Gastrocnemius medialis (tissue), 4 donors: Measurements from ENCODE around the gene PTPRM. TPM values are rescaled to one million over a fixed set of nuclear protein-coding genes. Genes with fewer than 3 reads are reported as not detected.

ENCODE experiments used
- ATAC-seq, 2 donors: fragments of 150-250 bp; one replicate each; pipeline ENCODE4 v1.9.1; 2016
- DNase-seq, 2 donors: peaks; one replicate each; pipeline ENCODE4 v3.0.0-alpha.2; 2019
- H3K27ac ChIP-seq, 4 donors: fragments of 200-600 bp; sonication (generic); 1 replicate in 1 of 4; 2 replicates in 3 of 4; pipeline ENCODE4 v1.5.1; 2016 to 2018; ENCODE audit warnings: mild to moderate bottlenecking in 2 of 4, moderate library complexity in 1 of 4
- H3K27me3 ChIP-seq, 3 donors: fragments of 200-600 bp; sonication (generic) in 2 of 3; 1 replicate in 1 of 3; 2 replicates in 2 of 3; pipeline versions ENCODE4 v1.5.1 to v1.6.0; 2016 to 2019; ENCODE audit warnings: mild to moderate bottlenecking in 1 of 3, moderate library complexity in 1 of 3
- H3K36me3 ChIP-seq, 2 donors: fragments of 200-600 bp; sonication (generic) in 1 of 2; one replicate each; pipeline ENCODE4 v1.5.1; 2017 to 2018
- H3K4me1 ChIP-seq, 2 donors: fragments of 200-600 bp; sonication (generic) in 1 of 2; one replicate each; pipeline ENCODE4 v1.5.1; 2016 to 2017; ENCODE audit warnings: mild to moderate bottlenecking in 2 of 2
- H3K4me3 ChIP-seq, 4 donors: fragments of 200-600 bp; sonication (generic) in 3 of 4; 1 replicate in 1 of 4; 2 replicates in 3 of 4; pipeline ENCODE4 v1.5.1; 2016 to 2019; ENCODE audit warnings: mild to moderate bottlenecking in 2 of 4
- H3K9me3 ChIP-seq, 3 donors: fragments of 200-600 bp; sonication (generic) in 2 of 3; 1 replicate in 1 of 3; 2 replicates in 2 of 3; pipeline ENCODE4 v1.5.1; 2016 to 2019
- POLR2A ChIP-seq, 2 donors: fragments of 450-650 bp; IDR thresholded peaks; one replicate each; pipeline ENCODE4 v1.6.1; 2017; ENCODE audit warnings: antibody characterized with exemption in 2 of 2, mild to moderate bottlenecking in 2 of 2, moderate library complexity in 2 of 2
- in situ Hi-C, 4 donors: fragments of 200-750 bp; cut with MboI; loops; one replicate each; pipeline versions ENCODE4 v1.15.0 to v1.8.0; 2017; ENCODE audit warnings: low sequenced_read_pairs in 4 of 4
- intact Hi-C: fragments of 100-400 bp; cut with DNase I; formaldehyde crosslinking; loops from one replicate; pipeline ENCODE4 v1.15.1; 2023; ENCODE audit warnings: low total_unique reads
- total RNA-seq, 4 donors: library from RNA; depleted of rRNA; stranded (reverse); fragments of >200 nt; gene quantifications; one replicate each; pipeline versions ENCODE4 v1.1.0 to v1.2.3, GENCODE V29; 2016
- TF ChIP-seq, protein P1 (sequence below), 5 experiments: fragments of 450-650 bp in 3 of 5; fragments of 200-600 bp in 2 of 5; sonication (generic) in 2 of 5; IDR thresholded peaks in 4 of 5; conservative IDR thresholded peaks in 1 of 5; 1 replicate in 4 of 5; 2 replicates in 1 of 5; pipeline ENCODE4 v1.5.1; 2016 to 2019; ENCODE audit warnings: antibody characterized with exemption in 5 of 5, mild to moderate bottlenecking in 3 of 5, moderate library complexity in 3 of 5

PTPRM gene
- total RNA-seq, 4 donors from 2014 or later = 52.6 to 79.3 (median 63.8) TPM

DNA sequence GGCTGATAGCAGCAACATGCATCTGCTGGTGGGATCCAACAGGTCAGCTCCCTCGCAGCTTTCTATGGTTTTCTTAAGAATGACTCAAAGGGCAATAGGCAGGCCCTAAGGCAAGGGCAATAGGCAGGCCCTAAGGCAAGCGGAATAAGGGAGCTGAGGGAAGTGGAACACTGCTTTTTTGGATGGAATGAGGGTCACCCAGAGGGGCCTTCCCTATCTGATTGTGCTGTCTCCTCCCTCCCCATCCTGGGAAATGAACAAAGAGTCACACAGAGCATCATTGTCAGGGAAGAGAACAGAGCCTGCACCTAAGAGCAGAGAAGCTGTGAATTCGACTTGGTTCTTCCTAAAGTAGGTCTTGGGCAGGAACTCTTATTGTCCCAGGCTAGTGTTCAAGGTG lies 43.3 kb upstream of the PTPRM start:
- no peak for TF ChIP-seq POLR2A (IDR thresholded peaks at IDR 0.05)
- TF ChIP-seq, protein P1, sequence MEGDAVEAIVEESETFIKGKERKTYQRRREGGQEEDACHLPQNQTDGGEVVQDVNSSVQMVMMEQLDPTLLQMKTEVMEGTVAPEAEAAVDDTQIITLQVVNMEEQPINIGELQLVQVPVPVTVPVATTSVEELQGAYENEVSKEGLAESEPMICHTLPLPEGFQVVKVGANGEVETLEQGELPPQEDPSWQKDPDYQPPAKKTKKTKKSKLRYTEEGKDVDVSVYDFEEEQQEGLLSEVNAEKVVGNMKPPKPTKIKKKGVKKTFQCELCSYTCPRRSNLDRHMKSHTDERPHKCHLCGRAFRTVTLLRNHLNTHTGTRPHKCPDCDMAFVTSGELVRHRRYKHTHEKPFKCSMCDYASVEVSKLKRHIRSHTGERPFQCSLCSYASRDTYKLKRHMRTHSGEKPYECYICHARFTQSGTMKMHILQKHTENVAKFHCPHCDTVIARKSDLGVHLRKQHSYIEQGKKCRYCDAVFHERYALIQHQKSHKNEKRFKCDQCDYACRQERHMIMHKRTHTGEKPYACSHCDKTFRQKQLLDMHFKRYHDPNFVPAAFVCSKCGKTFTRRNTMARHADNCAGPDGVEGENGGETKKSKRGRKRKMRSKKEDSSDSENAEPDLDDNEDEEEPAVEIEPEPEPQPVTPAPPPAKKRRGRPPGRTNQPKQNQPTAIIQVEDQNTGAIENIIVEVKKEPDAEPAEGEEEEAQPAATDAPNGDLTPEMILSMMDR (IDR thresholded peaks at IDR 0.05 in 4 of 5, conservative IDR thresholded peaks at IDR 0.05 in 1 of 5) = no peak
- Histone ChIP-seq H3K4me3 (no peak overlapping the region), H3K27ac (no peak overlapping the region), H3K9me3 (no peaks in the 10 kb centered on the region), H3K27me3 (no peaks in the 10 kb centered on the region), H3K36me3 (no peaks in the 10 kb centered on the region), H3K4me1 (no peaks in the 10 kb centered on the region)
- in situ Hi-C loops = loop anchor here in 1 of 4 donors (25.0 kb wide), 1 partner anchor 89 kb away; no protein-coding TSS in a partner anchor
- DNase-seq = no peak
- no peak for ATAC-seq
- intact Hi-C loops = no loop called here

DNA sequence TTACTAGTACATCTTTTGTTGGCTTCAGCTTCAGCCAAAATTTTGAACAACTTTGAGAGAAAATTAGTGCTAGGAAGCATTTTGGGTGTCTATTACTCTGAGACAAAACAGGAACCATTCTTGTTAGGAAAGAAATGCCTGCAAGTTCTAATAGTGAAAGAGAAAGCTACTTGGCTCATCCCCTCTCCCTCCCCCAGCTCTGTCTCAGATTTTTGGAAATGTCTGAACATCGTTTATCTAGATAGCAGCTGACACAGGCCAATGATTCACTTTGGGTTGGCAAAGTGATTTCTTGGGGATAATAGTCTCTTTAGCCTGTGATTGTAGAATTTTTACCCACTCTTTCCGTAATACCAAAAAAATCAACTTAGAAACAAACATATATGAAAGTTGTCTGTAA lies 42.3 kb upstream of the PTPRM start:
- no peaks in the 10 kb centered on the region for H3K9me3 ChIP-seq
- H3K4me3 ChIP-seq = no peak overlapping the region
- intact Hi-C loops = no loop called here
- in situ Hi-C loops = loop anchor here in 2 of 4 donors (25.0 kb wide), 2 partner anchors 87 to 88 kb away; no protein-coding TSS in a partner anchor
- ATAC-seq (no peak), DNase-seq (no peak)
- H3K27ac ChIP-seq = no peak overlapping the region
- H3K4me1 ChIP-seq = no peaks in the 10 kb centered on the region
- no peaks in the 10 kb centered on the region for H3K36me3 ChIP-seq
- no peak for TF ChIP-seq POLR2A (IDR thresholded peaks at IDR 0.05)
- TF ChIP-seq, protein P1 (IDR thresholded peaks at IDR 0.05 in 4 of 5, conservative IDR thresholded peaks at IDR 0.05 in 1 of 5) = no peak
- H3K27me3 ChIP-seq = no peaks in the 10 kb centered on the region

DNA sequence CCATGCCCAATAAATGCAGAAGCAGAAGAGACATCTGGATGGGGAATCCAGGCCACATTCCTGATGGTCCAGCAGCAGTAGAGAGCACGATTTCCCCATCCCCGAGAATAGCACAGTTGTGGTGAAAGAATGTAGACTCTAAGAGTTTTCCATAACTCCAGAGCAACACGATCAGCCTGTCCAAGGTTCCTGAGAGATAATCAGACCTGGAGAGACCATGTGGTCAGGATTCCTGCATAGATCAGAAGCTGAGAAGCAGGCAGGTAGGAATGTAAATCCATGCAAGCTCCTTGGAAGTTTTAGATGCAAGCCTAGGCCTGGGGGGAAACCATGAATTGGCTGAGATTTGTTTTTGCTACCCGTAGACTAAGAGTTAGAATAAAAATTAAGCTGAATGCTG lies 34.2 kb upstream of the PTPRM start:
- in situ Hi-C loops (loop anchor here in 1 of 4 donors (25.0 kb wide), 1 partner anchor 96 kb away; no protein-coding TSS in a partner anchor), intact Hi-C loops (no loop called here)
- Histone ChIP-seq H3K27ac (no peak overlapping the region), H3K4me3 (no peak overlapping the region), H3K27me3 (no peaks in the 10 kb centered on the region), H3K36me3 (no peaks in the 10 kb centered on the region), H3K9me3 (peaks cover 0 to 8% (median 0%) of the 10 kb centered on the region in 3 donors), H3K4me1 (peaks cover 4 to 8% of the 10 kb centered on the region in 2 donors)
- DNase-seq (no peak), ATAC-seq (no peak)
- TF ChIP-seq POLR2A (IDR thresholded peaks at IDR 0.05) = no peak
- TF ChIP-seq, protein P1 (IDR thresholded peaks at IDR 0.05 in 4 of 5, conservative IDR thresholded peaks at IDR 0.05 in 1 of 5) = no peak

DNA sequence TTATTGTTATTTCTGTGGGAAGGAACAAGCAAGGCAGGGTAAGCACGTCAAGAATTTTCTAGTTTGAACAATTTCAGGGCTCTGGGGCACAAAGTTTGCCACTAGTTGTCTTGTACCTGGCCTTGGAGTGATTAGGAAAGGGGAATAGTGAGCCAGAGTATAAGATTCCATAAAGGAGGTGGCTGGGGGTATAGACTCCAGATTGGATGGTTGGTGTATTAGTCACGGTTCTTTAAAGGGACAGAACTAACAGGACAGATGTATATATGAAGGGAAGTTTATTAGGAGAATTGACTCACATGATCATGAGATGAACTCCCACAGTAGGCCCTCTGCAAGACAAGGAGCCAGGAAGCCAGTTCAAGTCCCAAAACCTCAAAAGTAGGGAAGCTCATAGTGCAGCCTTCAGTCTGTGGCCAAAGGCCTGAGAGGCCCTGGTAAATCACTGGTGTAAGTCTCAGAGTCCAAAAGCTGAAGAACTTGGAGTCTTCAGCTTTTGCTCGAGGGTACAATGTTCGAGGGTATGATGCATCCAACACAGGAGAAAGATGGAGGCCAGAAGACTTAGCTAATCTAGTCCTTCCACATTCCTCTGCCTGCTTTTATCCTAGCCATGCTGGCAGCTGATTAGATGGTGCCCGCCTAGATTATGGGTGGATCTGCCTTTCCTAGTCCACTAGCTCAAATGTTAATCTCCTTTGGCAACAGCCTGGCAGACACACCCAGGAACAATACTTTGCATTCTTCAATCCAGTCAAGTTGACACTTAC lies 31.5 kb upstream of the PTPRM start:
- TF ChIP-seq POLR2A (IDR thresholded peaks at IDR 0.05) = no peak
- TF ChIP-seq, protein P1 (IDR thresholded peaks at IDR 0.05 in 4 of 5, conservative IDR thresholded peaks at IDR 0.05 in 1 of 5) = no peak

More for the DNA sequence above, 31.5 kb upstream of the PTPRM start:
- ATAC-seq (no peak), DNase-seq (no peak)
- intact Hi-C loops (no loop called here), in situ Hi-C loops (loop anchor here in 1 of 4 donors (25.0 kb wide), 1 partner anchor 98 kb away; no protein-coding TSS in a partner anchor)
- H3K36me3 ChIP-seq = no peaks in the 10 kb centered on the region
- H3K27me3 ChIP-seq = no peaks in the 10 kb centered on the region
- H3K9me3 ChIP-seq = peaks cover 0 to 8% (median 0%) of the 10 kb centered on the region in 3 donors
- H3K4me1 ChIP-seq = peaks cover 4 to 8% of the 10 kb centered on the region in 2 donors
- no peak overlapping the region for H3K4me3 ChIP-seq
- H3K27ac ChIP-seq = no peak overlapping the region
